Anterior cingulate cortex (tissue), 58 donors: ENCODE results near the gene CD248.

ENCODE experiments used
- DNase-seq, 58 donors: peaks; one replicate each; lab custom pipeline; 2025; lab: John Stamatoyannopoulos, UW

CD248 gene

GRCh38 chr11:66264914-66265313 lies 51.9 kb downstream of the CD248 start:
- DNase-seq = no peak
